Liver (tissue), 9 donors: ENCODE measurements around the gene LRRC27. TPM values are rescaled to one million over a fixed set of nuclear protein-coding genes. Genes with fewer than 3 reads are reported as not detected.

Experiments used
- DNase-seq: peaks from one replicate; pipeline ENCODE4 v3.0.0-alpha.2; 2017; ENCODE audit warnings: low spot score
- H3K27ac ChIP-seq, 2 donors: one replicate each; pipeline ENCODE4 v1.7.0; 2013; ENCODE audit warnings: inconsistent platforms in 2 of 2, low read length in 2 of 2, control low read depth in 1 of 2, low read depth in 1 of 2, mild to moderate bottlenecking in 1 of 2
- H3K27me3 ChIP-seq, 4 donors: one replicate each; pipeline versions ENCODE4 v1.6.1 to v1.7.0; 2013; ENCODE audit warnings: low read length in 3 of 4, inconsistent platforms in 1 of 4, mild to moderate bottlenecking in 1 of 4, moderate library complexity in 1 of 4; ENCODE audit not compliant: control insufficient read depth in 4 of 4, insufficient read depth in 4 of 4
- H3K36me3 ChIP-seq, 4 donors: one replicate each; pipeline versions ENCODE4 v1.6.1 to v1.7.0; 2013; ENCODE audit warnings: low read length in 3 of 4, mild to moderate bottlenecking in 3 of 4, low read depth in 1 of 4, moderate library complexity in 1 of 4; ENCODE audit not compliant: control insufficient read depth in 4 of 4, insufficient read depth in 3 of 4
- H3K4me1 ChIP-seq, 4 donors: one replicate each; pipeline versions ENCODE4 v1.6.1 to v1.7.0; 2013; ENCODE audit warnings: low read length in 3 of 4, mild to moderate bottlenecking in 3 of 4, moderate library complexity in 1 of 4; ENCODE audit not compliant: control insufficient read depth in 4 of 4, insufficient read depth in 4 of 4
- H3K4me3 ChIP-seq, 3 donors: one replicate each; pipeline versions ENCODE4 v1.6.1 to v1.7.0; 2013; ENCODE audit warnings: low read length in 3 of 3, control low read depth in 1 of 3, low read depth in 1 of 3, mild to moderate bottlenecking in 1 of 3
- H3K9ac ChIP-seq, 2 donors: one replicate each; pipeline ENCODE4 v1.7.0; 2013; ENCODE audit warnings: low read length in 2 of 2, mild to moderate bottlenecking in 2 of 2, moderate library complexity in 2 of 2, control low read depth in 1 of 2, low read depth in 1 of 2
- H3K9me3 ChIP-seq, 4 donors: one replicate each; pipeline versions ENCODE4 v1.6.1 to v1.7.0; 2013; ENCODE audit warnings: low read length in 3 of 4; ENCODE audit not compliant: control insufficient read depth in 4 of 4
- ATF3 ChIP-seq: IDR thresholded peaks from 2 replicates; pipeline ENCODE4 v1.6.1; 2016; ENCODE audit warnings: antibody characterized with exemption
- EGR1 ChIP-seq, 2 donors: IDR thresholded peaks; 2 replicates each; pipeline ENCODE4 v1.6.1; 2016 to 2018; ENCODE audit warnings: antibody characterized with exemption in 2 of 2, low read depth in 2 of 2
- FOXA1 ChIP-seq: IDR thresholded peaks from 2 replicates; pipeline ENCODE4 v1.6.1; 2016; ENCODE audit warnings: antibody characterized with exemption
- FOXA2 ChIP-seq: IDR thresholded peaks from 2 replicates; pipeline ENCODE4 v1.6.1; 2016; ENCODE audit warnings: antibody characterized with exemption
- GABPA ChIP-seq, 2 donors: IDR thresholded peaks in 1 of 2; conservative IDR thresholded peaks in 1 of 2; 2 replicates each; pipeline ENCODE4 v1.6.1; 2016; ENCODE audit warnings: antibody characterized with exemption in 2 of 2, mild to moderate bottlenecking in 1 of 2, moderate library complexity in 1 of 2
- HNF4A ChIP-seq, 2 donors: conservative IDR thresholded peaks; 2 replicates each; pipeline ENCODE4 v1.6.1; 2016; ENCODE audit warnings: antibody characterized with exemption in 2 of 2, mild to moderate bottlenecking in 2 of 2
- HNF4G ChIP-seq: IDR thresholded peaks from 2 replicates; pipeline ENCODE4 v1.6.1; 2016; ENCODE audit warnings: antibody characterized with exemption
- JUND ChIP-seq, 2 donors: IDR thresholded peaks; 2 replicates each; pipeline ENCODE4 v1.6.1; 2016; ENCODE audit warnings: antibody characterized with exemption in 2 of 2
- MAX ChIP-seq: IDR thresholded peaks from 2 replicates; pipeline ENCODE4 v1.6.1; 2016; ENCODE audit warnings: antibody characterized with exemption
- NR2F2 ChIP-seq: IDR thresholded peaks from 2 replicates; pipeline ENCODE4 v1.6.1; 2016; ENCODE audit warnings: antibody characterized with exemption
- RAD21 ChIP-seq, 2 donors: IDR thresholded peaks; 2 replicates each; pipeline ENCODE4 v1.6.1; 2016; ENCODE audit warnings: antibody characterized with exemption in 2 of 2, mild to moderate bottlenecking in 2 of 2
- RXRA ChIP-seq, 2 donors: IDR thresholded peaks; 2 replicates each; pipeline ENCODE4 v1.6.1; 2017 to 2018; ENCODE audit warnings: antibody characterized with exemption in 2 of 2, mild to moderate bottlenecking in 1 of 2
- SP1 ChIP-seq: IDR thresholded peaks from 2 replicates; pipeline ENCODE4 v1.6.1; 2018; ENCODE audit warnings: antibody characterized with exemption, mild to moderate bottlenecking
- TAF1 ChIP-seq: conservative IDR thresholded peaks from 2 replicates; pipeline ENCODE4 v1.6.1; 2016; ENCODE audit warnings: antibody characterized with exemption, mild to moderate bottlenecking
- YY1 ChIP-seq: IDR thresholded peaks from 2 replicates; pipeline ENCODE4 v1.6.1; 2016; ENCODE audit warnings: antibody characterized with exemption, mild to moderate bottlenecking
- WGBS: extraction: QIAGEN DNeasy Blood & Tissue Kit; methylation state at CpG from one replicate; pipeline ENCODE4 v1.1.7; 2013; 5-methylcytosine and 5-hydroxymethylcytosine counted together
- polyA plus RNA-seq, 2 donors: library from polyadenylated mRNA; stranded (reverse) in 1 of 2; unstranded in 1 of 2; fragments of 200-250 nt in 1 of 2; fragments of >200 nt in 1 of 2; fragmentation: Nextera tagmentation in 1 of 2; extraction: Ambion mirVana in 1 of 2; gene quantifications; one replicate each; pipeline versions ENCODE4 v1.2.1 to v1.2.3, GENCODE V29; 2013 to 2015
- total RNA-seq, 2 donors: library from RNA; depleted of rRNA; stranded (reverse); fragments of >200 nt; gene quantifications; one replicate each; pipeline ENCODE4 v1.2.3, GENCODE V29; 2014
- TF ChIP-seq, protein P1 (sequence below): IDR thresholded peaks from 2 replicates; pipeline ENCODE4 v1.6.1; 2016; ENCODE audit warnings: antibody characterized with exemption
- TF ChIP-seq, protein P2 (sequence below): fragments of 150-350 bp; IDR thresholded peaks from 2 replicates; pipeline ENCODE4 v1.5.1; 2017; ENCODE audit warnings: improper control_type of control experiment, low read depth, low read length; ENCODE audit not compliant: missing input control
- TF ChIP-seq, protein P3 (sequence below): IDR thresholded peaks from 2 replicates; pipeline ENCODE4 v1.6.1; 2016; ENCODE audit warnings: antibody characterized with exemption, mild to moderate bottlenecking
- donor health status: healthy.
- donor health status: healthy.
- donor health status: healthy.
- donor health status: healthy.
- donor health status: healthy.

Gene LRRC27
- total and polyA plus RNA-seq, 4 donors: 1.8 to 2.8 (median 2.6) TPM

DNA sequence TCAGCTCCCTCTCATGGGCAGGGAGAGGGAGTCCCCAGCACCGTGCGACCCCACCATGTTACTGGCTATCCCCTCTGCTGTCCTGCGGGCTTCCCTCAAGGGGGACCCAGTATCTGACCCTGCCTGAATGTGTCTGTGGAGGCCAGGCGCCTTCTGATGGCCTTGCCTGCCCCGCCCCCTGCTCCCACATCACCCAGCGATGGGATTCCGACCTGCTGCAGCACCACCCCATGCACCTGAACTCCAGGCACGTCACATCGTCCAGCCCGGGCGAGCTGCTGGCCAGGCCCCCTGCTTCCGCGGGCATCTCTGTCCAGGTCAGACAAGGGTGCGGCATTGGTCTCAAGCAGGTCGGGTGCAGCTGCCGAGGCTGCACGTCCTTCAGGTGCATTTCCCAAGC is 19.0 kb downstream of the LRRC27 start:
- no peak overlapping the region for H3K9ac ChIP-seq
- WGBS: 95% methylated on average over 17 of the region's 17 CpGs
- no peaks in the 10 kb centered on the region for H3K27me3 ChIP-seq
- no peaks in the 10 kb centered on the region for H3K9me3 ChIP-seq
- H3K27ac ChIP-seq: no peak overlapping the region
- DNase-seq: no peak
- peaks cover 0 to 4% (median 2%) of the 10 kb centered on the region in 4 donors for H3K36me3 ChIP-seq
- no peak for TF ChIP-seq HNF4G
- no peak for TF ChIP-seq EGR1 (IDR thresholded peaks at IDR 0.05; ENCODE audit: low read depth in 2 of 2)
- TF ChIP-seq HNF4A (conservative IDR thresholded peaks at IDR 0.05): no peak
- no peak for TF ChIP-seq SP1
- no peak for TF ChIP-seq TAF1
- TF ChIP-seq, protein P1, sequence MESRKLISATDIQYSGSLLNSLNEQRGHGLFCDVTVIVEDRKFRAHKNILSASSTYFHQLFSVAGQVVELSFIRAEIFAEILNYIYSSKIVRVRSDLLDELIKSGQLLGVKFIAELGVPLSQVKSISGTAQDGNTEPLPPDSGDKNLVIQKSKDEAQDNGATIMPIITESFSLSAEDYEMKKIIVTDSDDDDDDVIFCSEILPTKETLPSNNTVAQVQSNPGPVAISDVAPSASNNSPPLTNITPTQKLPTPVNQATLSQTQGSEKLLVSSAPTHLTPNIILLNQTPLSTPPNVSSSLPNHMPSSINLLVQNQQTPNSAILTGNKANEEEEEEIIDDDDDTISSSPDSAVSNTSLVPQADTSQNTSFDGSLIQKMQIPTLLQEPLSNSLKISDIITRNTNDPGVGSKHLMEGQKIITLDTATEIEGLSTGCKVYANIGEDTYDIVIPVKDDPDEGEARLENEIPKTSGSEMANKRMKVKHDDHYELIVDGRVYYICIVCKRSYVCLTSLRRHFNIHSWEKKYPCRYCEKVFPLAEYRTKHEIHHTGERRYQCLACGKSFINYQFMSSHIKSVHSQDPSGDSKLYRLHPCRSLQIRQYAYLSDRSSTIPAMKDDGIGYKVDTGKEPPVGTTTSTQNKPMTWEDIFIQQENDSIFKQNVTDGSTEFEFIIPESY: no peak
- TF ChIP-seq YY1: no peak
- no peak for TF ChIP-seq RXRA (IDR thresholded peaks at IDR 0.05)
- no peak for TF ChIP-seq MAX
- no peak for TF ChIP-seq RAD21 (IDR thresholded peaks at IDR 0.05)
- TF ChIP-seq GABPA (IDR thresholded peaks at IDR 0.05 in 1 of 2, conservative IDR thresholded peaks at IDR 0.05 in 1 of 2): no peak
- TF ChIP-seq, protein P2, sequence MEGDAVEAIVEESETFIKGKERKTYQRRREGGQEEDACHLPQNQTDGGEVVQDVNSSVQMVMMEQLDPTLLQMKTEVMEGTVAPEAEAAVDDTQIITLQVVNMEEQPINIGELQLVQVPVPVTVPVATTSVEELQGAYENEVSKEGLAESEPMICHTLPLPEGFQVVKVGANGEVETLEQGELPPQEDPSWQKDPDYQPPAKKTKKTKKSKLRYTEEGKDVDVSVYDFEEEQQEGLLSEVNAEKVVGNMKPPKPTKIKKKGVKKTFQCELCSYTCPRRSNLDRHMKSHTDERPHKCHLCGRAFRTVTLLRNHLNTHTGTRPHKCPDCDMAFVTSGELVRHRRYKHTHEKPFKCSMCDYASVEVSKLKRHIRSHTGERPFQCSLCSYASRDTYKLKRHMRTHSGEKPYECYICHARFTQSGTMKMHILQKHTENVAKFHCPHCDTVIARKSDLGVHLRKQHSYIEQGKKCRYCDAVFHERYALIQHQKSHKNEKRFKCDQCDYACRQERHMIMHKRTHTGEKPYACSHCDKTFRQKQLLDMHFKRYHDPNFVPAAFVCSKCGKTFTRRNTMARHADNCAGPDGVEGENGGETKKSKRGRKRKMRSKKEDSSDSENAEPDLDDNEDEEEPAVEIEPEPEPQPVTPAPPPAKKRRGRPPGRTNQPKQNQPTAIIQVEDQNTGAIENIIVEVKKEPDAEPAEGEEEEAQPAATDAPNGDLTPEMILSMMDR: no peak
- TF ChIP-seq, protein P3, sequence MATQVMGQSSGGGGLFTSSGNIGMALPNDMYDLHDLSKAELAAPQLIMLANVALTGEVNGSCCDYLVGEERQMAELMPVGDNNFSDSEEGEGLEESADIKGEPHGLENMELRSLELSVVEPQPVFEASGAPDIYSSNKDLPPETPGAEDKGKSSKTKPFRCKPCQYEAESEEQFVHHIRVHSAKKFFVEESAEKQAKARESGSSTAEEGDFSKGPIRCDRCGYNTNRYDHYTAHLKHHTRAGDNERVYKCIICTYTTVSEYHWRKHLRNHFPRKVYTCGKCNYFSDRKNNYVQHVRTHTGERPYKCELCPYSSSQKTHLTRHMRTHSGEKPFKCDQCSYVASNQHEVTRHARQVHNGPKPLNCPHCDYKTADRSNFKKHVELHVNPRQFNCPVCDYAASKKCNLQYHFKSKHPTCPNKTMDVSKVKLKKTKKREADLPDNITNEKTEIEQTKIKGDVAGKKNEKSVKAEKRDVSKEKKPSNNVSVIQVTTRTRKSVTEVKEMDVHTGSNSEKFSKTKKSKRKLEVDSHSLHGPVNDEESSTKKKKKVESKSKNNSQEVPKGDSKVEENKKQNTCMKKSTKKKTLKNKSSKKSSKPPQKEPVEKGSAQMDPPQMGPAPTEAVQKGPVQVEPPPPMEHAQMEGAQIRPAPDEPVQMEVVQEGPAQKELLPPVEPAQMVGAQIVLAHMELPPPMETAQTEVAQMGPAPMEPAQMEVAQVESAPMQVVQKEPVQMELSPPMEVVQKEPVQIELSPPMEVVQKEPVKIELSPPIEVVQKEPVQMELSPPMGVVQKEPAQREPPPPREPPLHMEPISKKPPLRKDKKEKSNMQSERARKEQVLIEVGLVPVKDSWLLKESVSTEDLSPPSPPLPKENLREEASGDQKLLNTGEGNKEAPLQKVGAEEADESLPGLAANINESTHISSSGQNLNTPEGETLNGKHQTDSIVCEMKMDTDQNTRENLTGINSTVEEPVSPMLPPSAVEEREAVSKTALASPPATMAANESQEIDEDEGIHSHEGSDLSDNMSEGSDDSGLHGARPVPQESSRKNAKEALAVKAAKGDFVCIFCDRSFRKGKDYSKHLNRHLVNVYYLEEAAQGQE: no peak
- H3K4me1 ChIP-seq: peaks cover 0 to under 1% (median 0%) of the 10 kb centered on the region in 4 donors
- H3K4me3 ChIP-seq: no peak overlapping the region

DNA sequence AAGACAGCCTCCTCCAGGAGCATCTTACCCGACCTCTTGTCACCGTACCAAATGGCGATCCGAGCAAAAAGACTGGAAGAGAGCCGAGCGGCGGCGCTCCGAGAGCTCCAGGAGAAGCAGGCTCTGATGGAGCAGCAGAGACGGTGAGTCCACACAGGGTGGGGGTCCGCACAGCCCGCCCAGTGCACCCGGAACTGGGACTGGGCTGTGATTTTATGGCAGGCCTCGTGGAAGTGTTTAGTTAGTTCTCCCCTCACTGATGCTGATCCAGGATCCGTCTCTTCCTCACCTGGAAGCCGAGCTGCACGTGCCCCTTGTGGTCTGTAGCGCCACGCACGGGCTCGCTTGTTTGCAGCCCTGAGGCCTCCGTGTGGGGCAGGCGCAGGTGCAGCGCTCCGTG is 19.6 kb downstream of the LRRC27 start:
- Histone ChIP-seq H3K36me3 (peaks cover 0 to 4% (median 1%) of the 10 kb centered on the region in 4 donors), H3K4me1 (no peaks in the 10 kb centered on the region)
- 94% methylated on average over 25 of the region's 25 CpGs for WGBS
- TF ChIP-seq, protein P2: no peak
- no peak for TF ChIP-seq FOXA1
- TF ChIP-seq YY1: no peak
- no peak for TF ChIP-seq NR2F2
- TF ChIP-seq RXRA (IDR thresholded peaks at IDR 0.05): no peak
- TF ChIP-seq EGR1 (IDR thresholded peaks at IDR 0.05; ENCODE audit: low read depth in 2 of 2): no peak
- no peak for TF ChIP-seq RAD21 (IDR thresholded peaks at IDR 0.05)
- TF ChIP-seq FOXA2: no peak
- no peak for TF ChIP-seq GABPA (IDR thresholded peaks at IDR 0.05 in 1 of 2, conservative IDR thresholded peaks at IDR 0.05 in 1 of 2)
- TF ChIP-seq JUND (IDR thresholded peaks at IDR 0.05): no peak
- TF ChIP-seq MAX: no peak
- TF ChIP-seq, protein P3: no peak
- no peak for TF ChIP-seq ATF3
- TF ChIP-seq HNF4A (conservative IDR thresholded peaks at IDR 0.05): no peak

More for the DNA sequence above, 19.6 kb downstream of the LRRC27 start:
- H3K4me3 ChIP-seq: no peak overlapping the region
- no peak overlapping the region for H3K9ac ChIP-seq
- no peaks in the 10 kb centered on the region for H3K9me3 ChIP-seq
- DNase-seq: no peak
- H3K27ac ChIP-seq: no peak overlapping the region
- H3K27me3 ChIP-seq: no peaks in the 10 kb centered on the region
